ENCODE data around the gene TPSD1. TPM values are rescaled to one million over a fixed set of nuclear protein-coding genes. Genes with fewer than 3 reads are reported as not detected.
"Not testable (repeated sequence)": the region's sequence is repeated elsewhere in the genome, so short reads cannot be mapped to it uniquely, and the experiment has no call there.

Gene TPSD1
- total and polyA plus RNA-seq, 2 donors (not counting 1 experiment from before 2014, with no cell fraction given) = not detected

- H3K4me3 Mint-ChIP-seq; H3K9me3 Mint-ChIP-seq (ENCODE audit: insufficient read depth); intact Hi-C loops (cut with micrococcal nuclease); ATAC-seq (ENCODE audit: low read depth); H3K9me3 ChIP-seq (ENCODE audit: control extremely low read depth in 1 of 3, control insufficient read depth in 2 of 3, insufficient read depth in 1 of 3, low read length in 2 of 3); H3K79me2 ChIP-seq (ENCODE audit: control insufficient read depth, insufficient read depth, low read length); H3K36me3 ChIP-seq (replicated peaks in 1 of 2; ENCODE audit: control extremely low read depth in 1 of 2, control insufficient read depth in 1 of 2, extremely low read depth in 1 of 2, insufficient read depth in 2 of 2, low read length in 1 of 2); H3K27me3 Mint-ChIP-seq; H3K4me1 Mint-ChIP-seq; H3K4me1 ChIP-seq (ENCODE audit: control insufficient read depth in 2 of 2, insufficient read depth in 2 of 2, low read length in 2 of 2); DNase-seq; H3K4me3 ChIP-seq (ENCODE audit: control extremely low read depth in 1 of 5, extremely low read depth in 1 of 5, insufficient read depth in 1 of 5, low read depth in 2 of 5, low read length in 4 of 5); POLR2A ChIA-PET; H3K27ac ChIP-seq (ENCODE audit: low read length in 2 of 2); H3K4me2 ChIP-seq (replicated peaks; ENCODE audit: low read depth, low read length, poor library complexity, severe bottlenecking); H4K20me1 ChIP-seq (ENCODE audit: control insufficient read depth, insufficient read depth, low read length, poor library complexity, severe bottlenecking); H3K27ac Mint-ChIP-seq; CTCF ChIA-PET; H3K27me3 ChIP-seq (replicated peaks in 1 of 4; ENCODE audit: control extremely low read depth in 1 of 4, control insufficient read depth in 3 of 4, insufficient read depth in 4 of 4, low read length in 3 of 4); H2AFZ ChIP-seq (ENCODE audit: insufficient read depth, low read depth, low read length, poor library complexity, severe bottlenecking); H3K9ac ChIP-seq (ENCODE audit: low read length): not testable (repeated sequence)
- 70% methylated on average over 12 of the region's 14 CpGs for WGBS (ENCODE audit: insufficient coverage)
These were observed 29.2 kb upstream of the TPSD1 start for GRCh38 chr16:1226692-1227091.

GRCh38 chr16:1228227-1228626 lies 27.6 kb upstream of the TPSD1 start:
- CTCF ChIA-PET = not testable (repeated sequence)

GRCh38 chr16:1229476-1229875 lies 26.4 kb upstream of the TPSD1 start:
- H3K36me3 ChIP-seq (replicated peaks in 1 of 2; ENCODE audit: control extremely low read depth in 1 of 2, control insufficient read depth in 1 of 2, extremely low read depth in 1 of 2, insufficient read depth in 2 of 2, low read length in 1 of 2); POLR2A ChIA-PET; H2AFZ ChIP-seq (ENCODE audit: insufficient read depth, low read depth, low read length, poor library complexity, severe bottlenecking); DNase-seq; H3K27me3 ChIP-seq (replicated peaks in 1 of 4; ENCODE audit: control extremely low read depth in 1 of 4, control insufficient read depth in 3 of 4, insufficient read depth in 4 of 4, low read length in 3 of 4); ATAC-seq (ENCODE audit: low read depth); H3K4me3 ChIP-seq (ENCODE audit: control extremely low read depth in 1 of 5, extremely low read depth in 1 of 5, insufficient read depth in 1 of 5, low read depth in 2 of 5, low read length in 4 of 5); CTCF ChIA-PET; H3K27ac Mint-ChIP-seq; H3K9me3 Mint-ChIP-seq (ENCODE audit: insufficient read depth); H3K9ac ChIP-seq (ENCODE audit: low read length); H3K4me1 ChIP-seq (ENCODE audit: control insufficient read depth in 2 of 2, insufficient read depth in 2 of 2, low read length in 2 of 2); H3K27ac ChIP-seq (ENCODE audit: low read length in 2 of 2); H3K4me2 ChIP-seq (replicated peaks; ENCODE audit: low read depth, low read length, poor library complexity, severe bottlenecking); intact Hi-C loops (cut with micrococcal nuclease); H3K9me3 ChIP-seq (ENCODE audit: control extremely low read depth in 1 of 3, control insufficient read depth in 2 of 3, insufficient read depth in 1 of 3, low read length in 2 of 3); H3K4me3 Mint-ChIP-seq; H3K79me2 ChIP-seq (ENCODE audit: control insufficient read depth, insufficient read depth, low read length); H3K4me1 Mint-ChIP-seq; H4K20me1 ChIP-seq (ENCODE audit: control insufficient read depth, insufficient read depth, low read length, poor library complexity, severe bottlenecking); H3K27me3 Mint-ChIP-seq: not testable (repeated sequence)
- no CpG with 5 or more reads among the region's 13 CpGs for WGBS (ENCODE audit: insufficient coverage)

More at GRCh38 chr16:1228227-1228626, 27.6 kb upstream of the TPSD1 start:
- H3K79me2 ChIP-seq (ENCODE audit: control insufficient read depth, insufficient read depth, low read length); H3K27ac ChIP-seq (ENCODE audit: low read length in 2 of 2); H3K4me3 ChIP-seq (ENCODE audit: control extremely low read depth in 1 of 5, extremely low read depth in 1 of 5, insufficient read depth in 1 of 5, low read depth in 2 of 5, low read length in 4 of 5); H3K27ac Mint-ChIP-seq; H3K4me3 Mint-ChIP-seq; H3K27me3 ChIP-seq (replicated peaks in 1 of 4; ENCODE audit: control extremely low read depth in 1 of 4, control insufficient read depth in 3 of 4, insufficient read depth in 4 of 4, low read length in 3 of 4); H4K20me1 ChIP-seq (ENCODE audit: control insufficient read depth, insufficient read depth, low read length, poor library complexity, severe bottlenecking); H3K9me3 ChIP-seq (ENCODE audit: control extremely low read depth in 1 of 3, control insufficient read depth in 2 of 3, insufficient read depth in 1 of 3, low read length in 2 of 3); H3K9me3 Mint-ChIP-seq (ENCODE audit: insufficient read depth); ATAC-seq (ENCODE audit: low read depth); H2AFZ ChIP-seq (ENCODE audit: insufficient read depth, low read depth, low read length, poor library complexity, severe bottlenecking); H3K4me1 Mint-ChIP-seq; intact Hi-C loops (cut with micrococcal nuclease); POLR2A ChIA-PET; H3K27me3 Mint-ChIP-seq; H3K9ac ChIP-seq (ENCODE audit: low read length); H3K4me1 ChIP-seq (ENCODE audit: control insufficient read depth in 2 of 2, insufficient read depth in 2 of 2, low read length in 2 of 2); H3K4me2 ChIP-seq (replicated peaks; ENCODE audit: low read depth, low read length, poor library complexity, severe bottlenecking); H3K36me3 ChIP-seq (replicated peaks in 1 of 2; ENCODE audit: control extremely low read depth in 1 of 2, control insufficient read depth in 1 of 2, extremely low read depth in 1 of 2, insufficient read depth in 2 of 2, low read length in 1 of 2); DNase-seq: not testable (repeated sequence)
- 73% methylated on average over 4 of the region's 7 CpGs for WGBS (ENCODE audit: insufficient coverage)

DNA sequence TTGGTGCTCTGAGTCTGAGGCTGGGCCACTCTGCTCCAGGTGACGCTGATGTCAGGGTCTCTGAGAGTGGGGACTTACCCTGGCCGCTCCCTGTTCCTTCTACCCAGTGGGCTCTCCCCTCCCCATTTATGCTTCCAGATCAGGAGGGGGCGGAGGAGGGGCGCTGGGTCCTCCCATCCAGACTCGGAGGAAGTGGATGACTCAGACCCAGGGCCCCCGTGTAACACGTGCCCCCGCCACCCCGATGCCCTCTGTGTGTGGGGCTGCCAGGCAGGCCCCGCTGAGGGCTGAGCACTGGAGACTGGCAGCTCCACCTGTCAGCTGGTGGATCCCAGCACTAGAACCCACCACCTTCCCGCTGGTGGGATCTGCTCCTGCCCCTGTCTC lies 25.8 kb upstream of the TPSD1 start, which contains the start of gene TPSB2:
TPSB2 (minus strand) TSS at position 101 of the 387 bp plus-strand sequence. CDS start 233 bp downstream, outside the sequence.
- H3K4me1 ChIP-seq (ENCODE audit: control insufficient read depth in 2 of 2, insufficient read depth in 2 of 2, low read length in 2 of 2); H4K20me1 ChIP-seq (ENCODE audit: control insufficient read depth, insufficient read depth, low read length, poor library complexity, severe bottlenecking); DNase-seq; H3K27me3 ChIP-seq (replicated peaks in 1 of 4; ENCODE audit: control extremely low read depth in 1 of 4, control insufficient read depth in 3 of 4, insufficient read depth in 4 of 4, low read length in 3 of 4); H2AFZ ChIP-seq (ENCODE audit: insufficient read depth, low read depth, low read length, poor library complexity, severe bottlenecking); CTCF ChIA-PET; H3K4me1 Mint-ChIP-seq; H3K79me2 ChIP-seq (ENCODE audit: control insufficient read depth, insufficient read depth, low read length); H3K9ac ChIP-seq (ENCODE audit: low read length); H3K27me3 Mint-ChIP-seq; H3K4me3 ChIP-seq (ENCODE audit: control extremely low read depth in 1 of 5, extremely low read depth in 1 of 5, insufficient read depth in 1 of 5, low read depth in 2 of 5, low read length in 4 of 5); H3K4me2 ChIP-seq (replicated peaks; ENCODE audit: low read depth, low read length, poor library complexity, severe bottlenecking); H3K4me3 Mint-ChIP-seq; H3K27ac ChIP-seq (ENCODE audit: low read length in 2 of 2); H3K36me3 ChIP-seq (replicated peaks in 1 of 2; ENCODE audit: control extremely low read depth in 1 of 2, control insufficient read depth in 1 of 2, extremely low read depth in 1 of 2, insufficient read depth in 2 of 2, low read length in 1 of 2); H3K9me3 ChIP-seq (ENCODE audit: control extremely low read depth in 1 of 3, control insufficient read depth in 2 of 3, insufficient read depth in 1 of 3, low read length in 2 of 3); POLR2A ChIA-PET; H3K9me3 Mint-ChIP-seq (ENCODE audit: insufficient read depth); intact Hi-C loops (cut with micrococcal nuclease); H3K27ac Mint-ChIP-seq; ATAC-seq (ENCODE audit: low read depth): not testable (repeated sequence)
- no CpG with 5 or more reads among the region's 11 CpGs for WGBS (ENCODE audit: insufficient coverage)
